Ovary (tissue), 3 donors: ENCODE data around the gene NRL.

Experiments used
- EP300 ChIP-seq: sonication (generic); formaldehyde crosslinking; IDR thresholded peaks from one replicate; pipeline ENCODE4 v1.6.1; 2017; ENCODE audit warnings: antibody characterized with exemption
- POLR2A ChIP-seq: fragments of 450-650 bp; IDR thresholded peaks from one replicate; pipeline ENCODE4 v1.6.1; 2017; ENCODE audit warnings: antibody characterized with exemption, mild to moderate bottlenecking, moderate library complexity
- TF ChIP-seq, protein P1 (sequence below), 3 donors: fragments of 450-650 bp in 2 of 3; fragments of 200-600 bp in 1 of 3; IDR thresholded peaks; one replicate each; pipeline versions ENCODE4 v1.5.1 to v1.8.0; 2016 to 2022; ENCODE audit warnings: antibody characterized with exemption in 3 of 3, mild to moderate bottlenecking in 1 of 3
- donor health status: DM: no; HTN: no; CAD: no.

DNA sequence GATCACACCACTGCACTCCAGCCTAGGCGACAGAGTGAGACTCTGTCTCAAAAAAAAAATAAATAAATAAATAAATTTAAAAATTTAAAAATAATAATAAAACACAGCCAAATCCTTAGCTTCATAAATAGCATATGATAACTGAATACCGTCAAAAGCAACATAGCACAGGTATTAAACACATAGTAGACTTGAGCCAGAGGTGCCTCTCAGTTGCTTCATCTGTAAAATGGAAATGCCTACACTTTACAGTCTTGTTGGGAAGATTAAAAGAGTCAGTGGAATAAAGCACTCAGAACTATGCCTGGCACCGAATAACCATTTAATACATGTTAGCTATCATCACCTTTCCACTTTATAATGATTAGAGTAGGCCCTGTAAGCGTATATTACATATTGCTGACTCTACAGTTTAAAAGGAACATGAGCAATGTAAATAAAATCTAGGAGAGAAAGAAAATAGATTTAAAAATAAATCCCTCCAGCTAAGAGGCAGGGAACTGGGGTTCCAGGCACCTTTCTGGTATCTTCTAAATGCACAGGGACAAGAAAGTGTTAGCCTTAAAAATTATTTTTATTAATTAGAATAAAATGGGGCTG is 8.0 kb downstream of the NRL start:
- TF ChIP-seq POLR2A (no peak), EP300 (no peak)
- TF ChIP-seq, protein P1, sequence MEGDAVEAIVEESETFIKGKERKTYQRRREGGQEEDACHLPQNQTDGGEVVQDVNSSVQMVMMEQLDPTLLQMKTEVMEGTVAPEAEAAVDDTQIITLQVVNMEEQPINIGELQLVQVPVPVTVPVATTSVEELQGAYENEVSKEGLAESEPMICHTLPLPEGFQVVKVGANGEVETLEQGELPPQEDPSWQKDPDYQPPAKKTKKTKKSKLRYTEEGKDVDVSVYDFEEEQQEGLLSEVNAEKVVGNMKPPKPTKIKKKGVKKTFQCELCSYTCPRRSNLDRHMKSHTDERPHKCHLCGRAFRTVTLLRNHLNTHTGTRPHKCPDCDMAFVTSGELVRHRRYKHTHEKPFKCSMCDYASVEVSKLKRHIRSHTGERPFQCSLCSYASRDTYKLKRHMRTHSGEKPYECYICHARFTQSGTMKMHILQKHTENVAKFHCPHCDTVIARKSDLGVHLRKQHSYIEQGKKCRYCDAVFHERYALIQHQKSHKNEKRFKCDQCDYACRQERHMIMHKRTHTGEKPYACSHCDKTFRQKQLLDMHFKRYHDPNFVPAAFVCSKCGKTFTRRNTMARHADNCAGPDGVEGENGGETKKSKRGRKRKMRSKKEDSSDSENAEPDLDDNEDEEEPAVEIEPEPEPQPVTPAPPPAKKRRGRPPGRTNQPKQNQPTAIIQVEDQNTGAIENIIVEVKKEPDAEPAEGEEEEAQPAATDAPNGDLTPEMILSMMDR (IDR thresholded peaks at IDR 0.05), result no peak
